GM21360 (cell line): ENCODE data around the gene IRF9.

ENCODE experiments used
- ATAC-seq: cut with Tn5 transposase; IDR thresholded peaks from one replicate; pipeline ENCODE4 v1.9.1; 2021; ENCODE audit warnings: mild to moderate bottlenecking, moderate library complexity; ENCODE audit not compliant: unreplicated experiment

Gene IRF9, protein sequence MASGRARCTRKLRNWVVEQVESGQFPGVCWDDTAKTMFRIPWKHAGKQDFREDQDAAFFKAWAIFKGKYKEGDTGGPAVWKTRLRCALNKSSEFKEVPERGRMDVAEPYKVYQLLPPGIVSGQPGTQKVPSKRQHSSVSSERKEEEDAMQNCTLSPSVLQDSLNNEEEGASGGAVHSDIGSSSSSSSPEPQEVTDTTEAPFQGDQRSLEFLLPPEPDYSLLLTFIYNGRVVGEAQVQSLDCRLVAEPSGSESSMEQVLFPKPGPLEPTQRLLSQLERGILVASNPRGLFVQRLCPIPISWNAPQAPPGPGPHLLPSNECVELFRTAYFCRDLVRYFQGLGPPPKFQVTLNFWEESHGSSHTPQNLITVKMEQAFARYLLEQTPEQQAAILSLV

DNA sequence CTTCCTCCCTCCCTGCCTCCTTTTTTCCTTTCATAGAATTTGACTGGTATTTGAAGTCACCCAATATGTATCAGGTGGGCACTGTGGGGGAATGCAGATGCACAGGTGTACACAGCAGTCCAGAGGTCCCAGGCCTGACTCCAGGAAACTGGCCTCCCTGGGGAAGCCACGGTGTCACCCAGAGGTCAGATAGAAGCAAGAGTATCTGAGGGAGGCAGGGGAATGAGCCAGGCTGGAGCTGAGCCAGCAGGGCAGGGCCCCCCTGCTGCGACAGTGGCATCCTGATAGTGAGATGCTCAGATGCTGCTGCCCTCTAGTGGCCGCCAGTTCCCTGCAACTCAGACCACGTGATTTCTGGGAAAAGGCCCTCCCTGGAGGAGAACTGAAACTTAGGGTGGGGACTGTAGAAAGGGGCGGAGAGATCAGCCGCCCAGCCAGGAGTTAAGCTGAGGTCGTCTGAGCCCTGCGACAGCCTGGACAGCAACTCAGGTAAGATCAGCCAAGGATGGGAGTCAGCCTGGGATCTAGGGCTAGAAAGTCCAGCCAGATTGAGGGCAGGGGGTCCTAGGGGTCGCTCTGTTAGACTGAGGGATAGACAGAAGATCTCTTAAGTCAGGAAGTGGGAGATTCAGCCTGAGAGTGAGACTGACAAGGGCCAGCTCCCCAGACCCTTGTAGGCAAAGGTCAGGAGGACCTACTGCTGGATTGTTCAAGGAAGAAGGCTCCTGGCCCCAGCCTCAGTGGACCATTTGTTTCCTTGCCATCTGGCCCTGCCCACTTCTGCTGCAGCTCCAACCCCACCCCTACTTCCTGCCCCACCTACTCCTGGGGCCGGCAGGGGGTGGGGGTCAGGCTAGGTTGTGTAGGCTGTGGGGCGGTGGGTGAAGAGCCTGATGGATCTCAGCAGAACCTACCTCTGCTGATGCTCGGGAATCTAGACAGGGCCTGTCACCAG is at the start of gene IRF9:
Gene IRF9 (plus strand): TSS at position 416 of the 955 bp plus-strand sequence. CDS start 880 bp downstream, outside the sequence.
- ATAC-seq, result peak; percentile 75

GRCh38 chr14:24113379-24113800 is 47.7 kb upstream of the IRF9 start:
- no peak for ATAC-seq

GRCh38 chr14:24113801-24114531 is 47.1 kb upstream of the IRF9 start:
- ATAC-seq, result peak; percentile 26

GRCh38 chr14:24114532-24115421 is 46.3 kb upstream of the IRF9 start, which contains the start of the genes DCAF11 and NRL:
DCAF11 (plus strand) TSS chr14:24114777; CDS start chr14:24115595, 818 bp downstream.
NRL (minus strand) TSS chr14:24114949; CDS start chr14:24082848, 32,101 bp downstream.
- peak; percentile 85 for ATAC-seq

GRCh38 chr14:24115422-24116127 is 45.5 kb upstream of the IRF9 start:
- no peak for ATAC-seq

GRCh38 chr14:24116128-24116814 is 44.8 kb upstream of the IRF9 start:
- no peak for ATAC-seq

DNA sequence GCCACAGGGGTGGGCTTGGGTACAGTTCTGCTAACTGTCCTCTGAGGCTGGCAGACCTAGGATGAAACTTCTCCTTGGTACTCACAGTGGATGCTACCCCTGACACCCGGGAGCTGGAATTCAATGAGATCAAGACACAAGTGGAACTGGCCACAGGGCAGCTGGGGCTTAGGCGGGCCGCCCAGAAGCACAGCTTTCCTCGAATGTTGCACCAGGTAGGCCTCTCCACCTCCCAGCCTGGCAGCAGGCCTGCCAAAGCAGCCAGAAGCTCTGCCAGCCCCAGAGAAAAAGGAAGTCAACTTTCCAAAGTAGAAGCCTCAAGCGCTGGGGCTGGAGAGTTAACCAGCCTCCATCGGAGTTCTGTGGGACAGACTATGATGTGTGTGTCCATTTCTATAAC is 43.9 kb upstream of the IRF9 start:
- ATAC-seq, result no peak

GRCh38 chr14:24119691-24120090 is 41.4 kb upstream of the IRF9 start:
- no peak for ATAC-seq

DNA sequence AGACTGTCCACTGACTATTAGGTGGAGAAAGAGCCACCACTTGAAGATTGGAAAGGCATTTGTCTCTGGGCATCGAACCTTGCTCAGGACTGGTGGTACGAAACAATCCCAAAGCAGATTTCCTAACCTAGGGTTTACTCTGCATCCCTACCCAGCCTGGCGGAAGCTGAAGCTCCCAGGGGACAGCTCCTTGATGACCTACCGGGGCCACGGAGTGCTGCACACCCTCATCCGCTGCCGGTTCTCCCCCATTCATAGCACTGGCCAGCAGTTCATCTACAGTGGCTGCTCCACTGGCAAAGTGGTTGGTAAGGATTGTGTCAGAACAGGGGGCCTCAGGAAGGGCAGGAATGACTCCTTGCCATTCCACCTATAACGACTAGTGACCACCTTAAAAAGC is 39.9 kb upstream of the IRF9 start:
- no peak for ATAC-seq

GRCh38 chr14:24122416-24122815 is 38.6 kb upstream of the IRF9 start:
- no peak for ATAC-seq

GRCh38 chr14:24122898-24123297 is 38.2 kb upstream of the IRF9 start:
- ATAC-seq, result no peak

DNA sequence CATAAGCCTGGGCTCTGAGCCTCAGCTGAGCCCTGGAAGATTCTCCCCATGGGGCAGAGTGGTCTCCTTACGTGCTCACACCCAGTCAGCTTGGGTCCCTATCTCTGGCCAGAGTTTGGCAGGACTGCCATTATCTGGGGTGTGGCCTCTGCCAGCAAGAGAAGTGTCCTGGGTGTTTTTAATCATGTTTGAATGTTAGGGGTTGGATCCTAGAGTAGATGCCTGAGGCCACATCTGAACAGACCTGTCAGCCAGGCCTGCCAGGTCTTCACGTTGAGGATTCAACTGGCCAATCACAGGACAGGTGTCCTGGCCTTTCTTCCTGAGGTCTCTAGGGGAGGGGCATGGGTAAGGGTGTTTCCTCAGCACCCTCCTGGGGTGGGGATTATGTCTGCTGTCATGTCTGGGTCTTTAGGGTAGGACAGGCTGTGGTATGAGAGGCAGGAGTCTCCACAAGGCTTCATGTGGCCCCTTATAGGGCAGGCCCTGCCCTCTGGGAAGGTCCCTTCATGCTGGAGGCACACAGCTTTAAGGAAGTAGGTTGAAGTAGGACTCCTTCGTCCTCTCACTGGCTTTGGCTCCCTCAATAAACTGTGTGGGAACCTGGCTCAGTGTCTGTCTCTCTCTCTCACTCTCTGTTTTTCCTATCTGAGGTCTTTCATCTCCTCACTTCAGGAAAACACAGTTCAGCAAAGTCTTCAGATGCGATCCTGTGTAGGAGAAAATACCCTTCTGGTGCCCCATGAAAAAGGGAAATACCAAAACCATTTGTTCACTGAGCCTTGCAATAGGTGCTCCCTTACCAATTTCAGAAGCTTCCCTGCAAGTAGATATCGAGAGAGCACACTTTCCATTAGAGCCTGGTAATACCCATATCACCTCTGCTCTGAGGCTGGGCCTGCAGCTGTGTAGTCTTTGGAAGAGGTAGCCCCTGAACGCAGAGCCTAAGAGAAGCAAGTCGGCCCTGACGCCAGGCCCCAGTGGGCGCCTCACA is 37.3 kb upstream of the IRF9 start:
- no peak for ATAC-seq

GRCh38 chr14:24126939-24127338 is 34.1 kb upstream of the IRF9 start:
- no peak for ATAC-seq

GRCh38 chr14:24127673-24128072 is 33.4 kb upstream of the IRF9 start:
- ATAC-seq, result no peak

DNA sequence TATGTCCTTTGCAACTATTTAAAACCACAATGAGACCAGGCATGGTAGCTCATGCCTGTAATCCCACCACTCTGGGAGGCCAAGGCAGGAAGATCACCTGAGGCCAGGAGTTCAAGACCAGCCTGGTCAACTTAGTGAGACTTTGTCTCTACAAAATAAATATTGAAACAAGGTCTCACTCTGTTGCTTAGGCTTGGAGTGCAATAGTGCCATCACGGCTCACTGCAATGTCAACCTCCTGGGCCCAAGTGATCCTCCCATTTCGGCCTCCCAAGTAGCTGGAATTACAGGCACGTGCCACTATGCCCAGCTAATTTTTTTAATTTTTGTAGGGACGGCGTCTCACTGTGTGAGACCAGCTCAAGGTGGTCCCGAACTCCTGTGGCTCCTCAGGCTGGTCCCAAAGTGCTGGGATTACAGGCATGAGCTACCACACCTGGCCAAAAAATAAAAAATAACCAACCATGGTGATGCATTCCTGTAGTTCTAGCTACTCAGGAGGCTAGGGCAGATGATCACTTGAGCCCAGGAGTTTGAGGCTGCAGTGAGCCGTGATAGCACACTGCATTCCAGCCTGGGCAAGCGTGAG is 31.6 kb upstream of the IRF9 start:
- ATAC-seq, result no peak

GRCh38 chr14:24130380-24130716 is 30.7 kb upstream of the IRF9 start, which contains the start of gene FITM1:
FITM1 (plus strand) TSS chr14:24130659; CDS start chr14:24131564, 905 bp downstream.
- no peak for ATAC-seq
